Activated T-cell treated with anti-CD3 and anti-CD28 coated beads, Interleukin-2, amount 50 U/mL, for 72 hours (primary cell): ENCODE data around the gene RECQL. TPM values are rescaled to one million over a fixed set of nuclear protein-coding genes. Genes with fewer than 3 reads are reported as not detected.
A peak's percentile ranks its signal among the peaks of the same experiment; 100 is the strongest.
"Not testable (repeated sequence)": the region's sequence is repeated elsewhere in the genome, so short reads cannot be mapped to it uniquely, and the experiment has no call there.

Experiments used
- ATAC-seq, 2 donors: fragments of 150-1000 bp; cut with Tn5 transposase; replicated peaks in 1 of 2; 2 replicates each; pipeline ENCODE4 v1.10.0; 2021; ENCODE audit warnings: moderate library complexity in 2 of 2, mild to moderate bottlenecking in 1 of 2
- DNase-seq, 2 donors: peaks; one replicate each; pipeline ENCODE4 v3.0.0; 2021 to 2022; ENCODE audit warnings: mixed read lengths in 1 of 2
- H3K27ac Mint-ChIP-seq: one replicate; pipeline ENCODE4 v1.8.0; 2022; ENCODE audit warnings: mild to moderate bottlenecking, moderate library complexity, mixed read lengths
- H3K27me3 Mint-ChIP-seq: one replicate; pipeline ENCODE4 v1.8.0; 2022; ENCODE audit warnings: low read depth, mixed read lengths
- H3K36me3 Mint-ChIP-seq, 2 donors: one replicate each; pipeline ENCODE4 v1.8.0; 2022; ENCODE audit warnings: mixed read lengths in 2 of 2, mild to moderate bottlenecking in 1 of 2; ENCODE audit not compliant: insufficient read depth in 2 of 2
- H3K4me1 Mint-ChIP-seq: one replicate; pipeline ENCODE4 v1.8.0; 2022; ENCODE audit warnings: low read depth, mixed read lengths
- H3K4me3 Mint-ChIP-seq, 2 donors: one replicate each; pipeline ENCODE4 v1.8.0; 2022; ENCODE audit warnings: mild to moderate bottlenecking in 2 of 2, mixed read lengths in 2 of 2, moderate library complexity in 2 of 2
- H3K9me3 Mint-ChIP-seq, 2 donors: one replicate each; pipeline ENCODE4 v1.8.0; 2022; ENCODE audit warnings: mixed read lengths in 2 of 2
- total RNA-seq, 2 donors: library from RNA; stranded (reverse); gene quantifications; one replicate each; pipeline ENCODE4 v1.2.3, GENCODE V29; 2022

RECQL gene
- total RNA-seq, 2 donors from 2014 or later: 92.7 to 93.4 TPM

DNA sequence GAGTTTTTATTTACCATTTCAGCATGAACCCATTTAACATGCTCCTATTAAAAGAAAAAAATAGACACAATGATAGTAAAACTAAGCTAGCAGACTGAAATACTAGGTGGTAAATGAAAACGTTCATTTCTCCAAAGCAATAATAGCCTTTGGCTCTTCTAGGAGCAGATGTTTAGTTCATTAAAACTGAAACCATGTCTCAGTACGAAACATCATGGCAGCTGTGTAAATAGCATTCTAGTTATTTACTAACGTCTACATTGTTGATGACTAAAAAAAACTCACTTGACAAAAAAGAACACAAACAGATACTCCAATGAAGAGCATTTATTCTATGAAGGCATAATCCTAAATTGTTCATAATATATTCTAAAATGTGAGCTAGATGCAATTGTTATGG, 17.9 kb downstream of the RECQL start:
- Mint-ChIP-seq H3K36me3 (peaks cover 10 to 14% of the 10 kb centered on the region in 2 donors), H3K4me3 (no peak overlapping the region), H3K4me1 (no peaks in the 10 kb centered on the region), H3K27ac (no peak overlapping the region), H3K27me3 (no peaks in the 10 kb centered on the region), H3K9me3 (no peaks in the 10 kb centered on the region)
- ATAC-seq: no peak
- no peak for DNase-seq

DNA sequence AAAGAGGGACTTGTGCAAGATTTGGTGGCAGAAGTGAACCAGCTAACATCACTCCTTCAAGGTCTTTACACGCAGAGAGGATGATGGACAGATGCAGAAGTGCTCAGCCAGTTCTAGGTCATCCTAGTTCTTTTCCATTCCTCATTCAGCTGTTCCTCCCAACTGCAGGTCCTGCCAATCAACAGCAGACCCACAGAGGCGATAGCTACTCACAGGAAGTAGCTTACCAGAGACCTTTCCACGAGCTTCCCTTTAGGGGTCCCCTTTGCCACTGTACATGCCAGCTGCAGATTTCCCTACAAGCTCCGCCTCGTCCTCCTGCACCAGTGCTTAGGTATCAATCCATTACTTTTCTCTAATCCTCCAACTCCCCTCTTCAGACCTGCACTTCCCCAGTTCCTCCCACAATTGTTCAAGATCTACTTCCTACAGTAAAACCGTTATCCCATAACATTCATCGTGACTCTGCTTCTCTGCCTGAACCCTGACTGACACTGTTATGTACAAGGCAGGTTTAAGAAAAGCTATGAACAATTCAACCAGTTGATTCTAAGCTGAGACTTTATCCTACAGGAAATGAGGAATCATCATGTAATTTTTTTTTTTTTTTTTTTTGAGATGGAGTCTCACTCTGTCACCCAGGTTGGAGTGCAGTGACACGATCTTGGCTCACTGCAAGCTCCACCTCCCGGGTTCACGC, 22.5 kb downstream of the RECQL start:
- ATAC-seq (no peak), DNase-seq (no peak)
- Mint-ChIP-seq H3K36me3 (peaks cover 5 to 20% of the 10 kb centered on the region in 2 donors), H3K4me1 (peaks cover 21% of the 10 kb centered on the region), H3K4me3 (no peak overlapping the region), H3K9me3 (no peaks in the 10 kb centered on the region), H3K27ac (no peak overlapping the region), H3K27me3 (no peaks in the 10 kb centered on the region)

DNA sequence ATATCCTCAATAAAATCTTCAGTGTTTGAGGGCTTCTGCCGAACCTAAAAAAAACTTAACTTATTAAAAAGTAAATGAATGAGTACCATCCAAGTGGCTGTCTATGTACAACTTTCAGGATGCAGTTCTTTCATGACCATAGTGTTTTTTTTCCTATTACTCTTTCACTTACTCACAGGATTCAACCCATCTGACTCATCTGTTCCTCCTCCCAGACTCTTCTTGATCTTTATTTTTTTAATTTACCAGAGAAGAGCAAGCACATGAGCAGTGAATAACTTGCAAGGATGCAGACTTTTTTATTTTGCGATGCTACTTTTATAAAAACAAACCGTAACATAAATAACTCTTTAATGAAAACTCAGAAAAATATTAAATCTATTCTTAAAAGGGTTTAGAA, 24.5 kb downstream of the RECQL start:
- Mint-ChIP-seq H3K9me3 (no peaks in the 10 kb centered on the region), H3K4me1 (peaks cover 21% of the 10 kb centered on the region), H3K27me3 (no peaks in the 10 kb centered on the region), H3K4me3 (peak overlapping the region in 1 of 2 donors; percentile 23), H3K27ac (peak overlapping the region; percentile 89), H3K36me3 (peaks cover 7 to 33% of the 10 kb centered on the region in 2 donors)
- DNase-seq (no peak), ATAC-seq (peak; percentile 75 to 76)

DNA sequence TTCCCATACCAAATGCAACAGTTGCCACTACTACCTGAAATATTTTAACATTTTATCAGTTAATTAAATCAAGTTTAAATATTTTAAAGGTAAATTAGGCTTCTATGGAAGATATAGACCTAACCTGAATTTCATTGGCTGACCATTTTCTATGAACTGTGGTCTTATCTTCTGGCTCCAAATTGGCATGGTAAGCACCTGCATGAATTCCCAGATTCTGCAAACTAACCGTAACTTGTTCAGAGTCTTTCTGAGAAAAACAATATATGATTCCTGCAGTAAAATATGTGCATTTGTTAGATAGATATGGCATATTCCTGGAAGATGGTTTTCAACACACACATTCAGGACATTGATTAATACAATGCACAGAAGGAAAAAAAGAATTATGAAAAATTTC, 25.9 kb downstream of the RECQL start:
- ATAC-seq: no peak
- H3K4me1 Mint-ChIP-seq: peaks cover 21% of the 10 kb centered on the region

DNA sequence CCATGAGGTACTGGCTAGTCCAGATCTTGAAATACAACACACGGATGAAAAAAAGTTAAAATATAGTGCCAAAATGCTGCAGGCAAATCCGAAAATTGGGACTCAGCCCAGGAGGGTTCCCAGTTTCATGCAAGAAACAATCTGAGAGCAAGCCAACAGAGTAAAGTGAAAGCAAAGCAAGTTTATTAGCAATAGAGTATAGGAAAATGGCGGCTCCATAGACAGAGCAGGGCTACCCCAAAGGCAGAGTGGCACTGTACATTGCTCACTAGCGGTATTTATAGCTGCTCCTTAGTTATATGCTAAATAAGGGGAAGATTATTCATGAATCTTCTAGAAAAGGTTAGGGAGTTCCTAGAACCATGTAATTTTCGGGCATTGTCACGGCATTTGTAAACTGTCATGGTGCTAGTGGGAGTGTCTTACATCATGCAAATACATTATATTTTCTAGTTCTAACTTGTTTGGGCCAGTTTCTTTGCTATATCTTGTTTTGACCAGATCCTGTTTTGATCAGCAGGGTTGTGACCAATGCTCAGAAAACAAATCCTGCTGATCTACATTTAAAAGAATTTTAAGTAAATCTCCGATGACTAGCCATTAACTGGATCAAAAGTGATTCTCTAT, 29.1 kb downstream of the RECQL start:
- no peak for DNase-seq
- Mint-ChIP-seq H3K9me3 (no peaks in the 10 kb centered on the region), H3K36me3 (peaks cover 7 to 45% of the 10 kb centered on the region in 2 donors), H3K27me3 (no peaks in the 10 kb centered on the region), H3K27ac (peak overlapping the region; percentile 51), H3K4me1 (peaks cover 24% of the 10 kb centered on the region), H3K4me3 (no peak overlapping the region)
- ATAC-seq: no peak

More for the DNA sequence above, 25.9 kb downstream of the RECQL start:
- no peak for DNase-seq
- no peak overlapping the region for H3K27ac Mint-ChIP-seq
- no peaks in the 10 kb centered on the region for H3K27me3 Mint-ChIP-seq
- H3K4me3 Mint-ChIP-seq: no peak overlapping the region
- no peaks in the 10 kb centered on the region for H3K9me3 Mint-ChIP-seq
- peaks cover 7 to 33% of the 10 kb centered on the region in 2 donors for H3K36me3 Mint-ChIP-seq

DNA sequence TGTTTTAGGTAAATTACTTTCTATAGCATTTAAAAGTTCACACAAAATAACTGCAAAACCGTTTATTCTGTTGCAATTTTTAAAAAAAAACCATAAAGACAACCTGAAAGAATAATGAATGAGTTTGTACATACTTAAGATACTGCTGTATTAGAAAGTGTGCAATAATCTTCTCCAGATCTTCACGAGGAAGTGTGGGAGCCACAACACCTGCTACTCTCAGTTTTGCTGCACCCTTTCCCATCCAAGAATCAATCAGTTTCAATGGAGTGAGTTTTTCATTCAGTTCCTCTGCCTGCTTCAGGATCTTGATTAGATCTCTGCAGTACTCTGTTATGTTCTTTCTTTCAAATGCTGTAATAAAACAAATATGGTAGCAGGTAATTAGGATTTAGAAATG, 30.1 kb downstream of the RECQL start:
- ATAC-seq (no peak), DNase-seq (no peak)
- Mint-ChIP-seq H3K4me1 (peaks cover 17% of the 10 kb centered on the region), H3K27ac (peak overlapping the region; percentile 48), H3K27me3 (no peaks in the 10 kb centered on the region), H3K36me3 (peaks cover 10 to 36% of the 10 kb centered on the region in 2 donors), H3K9me3 (no peaks in the 10 kb centered on the region), H3K4me3 (no peak overlapping the region)

DNA sequence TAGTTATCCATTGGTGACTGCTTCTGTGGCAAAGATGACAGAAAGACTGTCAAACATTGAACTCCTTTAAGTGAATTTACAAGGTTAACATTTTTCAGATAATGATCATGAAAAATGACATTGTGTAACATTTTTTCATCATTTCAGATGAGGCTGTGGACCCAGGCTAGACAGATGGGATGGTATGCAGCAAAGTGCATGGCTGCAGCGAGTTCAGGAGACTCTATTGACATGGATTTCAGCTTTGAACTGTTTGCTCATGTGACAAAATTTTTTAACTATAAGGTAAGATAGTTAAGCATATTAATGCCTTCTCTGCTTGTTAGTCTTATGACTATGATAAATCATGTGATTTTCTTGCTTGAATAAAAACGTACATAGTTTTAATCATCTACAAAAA, 34.1 kb downstream of the RECQL start:
- not testable (repeated sequence) for ATAC-seq, H3K4me3 Mint-ChIP-seq, H3K27ac Mint-ChIP-seq, DNase-seq, H3K27me3 Mint-ChIP-seq, H3K9me3 Mint-ChIP-seq
- H3K36me3 Mint-ChIP-seq: peaks cover 12 to 34% of the 10 kb centered on the region in 2 donors
- H3K4me1 Mint-ChIP-seq: peaks cover 16% of the 10 kb centered on the region

DNA sequence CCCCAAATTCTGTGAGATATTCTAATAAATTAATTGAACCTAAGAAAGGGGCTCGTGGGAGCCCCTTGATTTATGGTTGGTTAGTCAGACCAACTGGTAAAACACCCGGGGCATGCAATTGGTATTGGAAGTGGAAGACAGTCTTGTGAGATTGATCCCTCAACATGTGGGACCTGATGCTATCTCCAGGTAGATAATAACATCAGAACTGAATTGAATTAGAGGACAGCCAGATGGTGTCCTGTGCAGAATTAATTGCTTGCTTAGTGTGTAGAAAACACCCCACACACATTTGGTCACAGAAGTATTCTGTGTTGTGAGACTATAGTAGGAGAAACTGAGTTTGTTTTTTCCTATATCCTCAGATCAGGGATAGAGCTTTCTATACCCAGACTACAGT, 42.0 kb downstream of the RECQL start:
- Mint-ChIP-seq H3K27ac (no peak overlapping the region), H3K27me3 (no peaks in the 10 kb centered on the region), H3K4me1 (peaks cover 43% of the 10 kb centered on the region), H3K4me3 (no peak overlapping the region), H3K36me3 (peaks cover 18 to 48% of the 10 kb centered on the region in 2 donors), H3K9me3 (no peaks in the 10 kb centered on the region)
- ATAC-seq (no peak), DNase-seq (no peak)

DNA sequence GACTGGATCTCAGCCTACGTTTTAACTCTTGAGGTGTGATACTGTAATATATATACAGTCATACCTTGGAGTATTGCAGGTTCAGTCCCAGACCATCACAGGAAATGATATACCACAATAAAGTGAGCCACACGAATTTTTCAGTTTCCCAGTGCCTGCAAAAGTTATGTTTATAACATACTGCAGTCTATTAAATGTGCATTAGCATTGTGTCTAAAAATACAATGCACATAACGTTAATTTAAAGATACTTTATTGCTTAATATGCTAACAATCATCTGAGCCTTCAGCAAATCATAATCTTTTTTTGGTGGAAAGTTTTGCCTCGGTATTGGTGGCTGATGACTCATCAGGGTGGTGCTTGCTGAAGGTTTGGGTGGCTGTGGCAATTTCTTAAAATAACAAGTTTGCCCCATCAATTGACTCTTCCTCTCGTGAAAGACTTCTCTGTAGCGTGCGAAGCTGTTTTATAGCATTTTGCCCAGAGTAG, 45.1 kb downstream of the RECQL start:
- peak overlapping the region; percentile 49 to 86 for H3K4me3 Mint-ChIP-seq
- H3K9me3 Mint-ChIP-seq: no peaks in the 10 kb centered on the region
- peak; percentile 59 to 65 for DNase-seq
- H3K27me3 Mint-ChIP-seq: no peaks in the 10 kb centered on the region
- H3K4me1 Mint-ChIP-seq: peaks cover 54% of the 10 kb centered on the region
- ATAC-seq: peak; percentile 90 to 93
- H3K36me3 Mint-ChIP-seq: peaks cover 19 to 40% of the 10 kb centered on the region in 2 donors
- H3K27ac Mint-ChIP-seq: peak overlapping the region; percentile 94

DNA sequence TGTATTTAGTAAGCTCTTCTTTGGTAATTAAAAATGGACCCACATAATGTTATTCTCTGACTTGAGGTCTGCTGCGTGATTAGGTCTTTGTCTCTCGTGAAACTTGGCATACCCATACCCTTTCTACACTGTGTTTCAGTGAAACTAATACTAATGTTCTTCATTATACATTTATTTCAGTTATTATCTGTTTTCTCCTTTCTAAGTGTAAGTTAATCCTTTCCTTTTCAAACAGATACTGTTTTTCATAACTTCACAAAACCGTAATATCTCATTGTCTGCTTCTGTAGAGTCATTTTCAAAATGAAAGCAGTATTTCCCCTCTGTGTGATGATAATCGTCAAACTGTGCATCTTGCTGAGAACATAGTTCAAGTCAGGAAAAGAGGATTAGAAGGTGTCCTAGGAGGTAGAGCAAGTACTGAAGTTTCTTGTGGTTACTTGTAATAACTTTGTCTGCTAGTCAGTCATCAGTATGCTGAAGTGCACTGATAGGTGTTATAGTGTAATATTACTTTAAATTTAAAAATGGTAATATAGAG, 48.1 kb downstream of the RECQL start:
- Mint-ChIP-seq H3K27ac (peak overlapping the region; percentile 94), H3K27me3 (no peaks in the 10 kb centered on the region), H3K4me1 (peaks cover 54% of the 10 kb centered on the region), H3K4me3 (peak overlapping the region; percentile 1 to 67), H3K36me3 (peaks cover 15 to 43% of the 10 kb centered on the region in 2 donors), H3K9me3 (no peaks in the 10 kb centered on the region)
- peak; percentile 32 to 50 for ATAC-seq
- no peak for DNase-seq

DNA sequence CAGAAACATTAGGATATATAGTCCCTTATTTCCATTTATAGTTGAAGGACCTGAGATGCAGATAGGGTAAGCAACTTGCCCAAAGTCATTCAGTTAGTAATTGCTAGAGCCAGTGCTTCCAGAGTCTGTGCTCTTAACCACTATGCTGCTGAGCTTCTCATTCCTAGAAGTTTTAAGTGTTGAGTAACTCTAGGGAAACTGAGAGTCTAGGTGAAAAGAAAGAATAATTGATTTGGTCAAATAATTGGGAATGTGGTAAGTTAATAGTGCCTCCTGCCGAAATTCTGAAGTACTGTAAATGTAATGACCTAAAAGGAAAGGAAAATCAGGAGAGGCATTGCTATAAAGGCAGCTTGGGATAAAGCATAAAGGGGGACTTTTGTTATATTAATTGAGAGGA, 49.9 kb downstream of the RECQL start:
- H3K36me3 Mint-ChIP-seq: peaks cover 5 to 31% of the 10 kb centered on the region in 2 donors
- H3K27me3 Mint-ChIP-seq: no peaks in the 10 kb centered on the region
- H3K4me1 Mint-ChIP-seq: peaks cover 36% of the 10 kb centered on the region
- ATAC-seq: no peak
- H3K4me3 Mint-ChIP-seq: no peak overlapping the region
- H3K27ac Mint-ChIP-seq: peak overlapping the region; percentile 8
- no peak for DNase-seq
- no peaks in the 10 kb centered on the region for H3K9me3 Mint-ChIP-seq

DNA sequence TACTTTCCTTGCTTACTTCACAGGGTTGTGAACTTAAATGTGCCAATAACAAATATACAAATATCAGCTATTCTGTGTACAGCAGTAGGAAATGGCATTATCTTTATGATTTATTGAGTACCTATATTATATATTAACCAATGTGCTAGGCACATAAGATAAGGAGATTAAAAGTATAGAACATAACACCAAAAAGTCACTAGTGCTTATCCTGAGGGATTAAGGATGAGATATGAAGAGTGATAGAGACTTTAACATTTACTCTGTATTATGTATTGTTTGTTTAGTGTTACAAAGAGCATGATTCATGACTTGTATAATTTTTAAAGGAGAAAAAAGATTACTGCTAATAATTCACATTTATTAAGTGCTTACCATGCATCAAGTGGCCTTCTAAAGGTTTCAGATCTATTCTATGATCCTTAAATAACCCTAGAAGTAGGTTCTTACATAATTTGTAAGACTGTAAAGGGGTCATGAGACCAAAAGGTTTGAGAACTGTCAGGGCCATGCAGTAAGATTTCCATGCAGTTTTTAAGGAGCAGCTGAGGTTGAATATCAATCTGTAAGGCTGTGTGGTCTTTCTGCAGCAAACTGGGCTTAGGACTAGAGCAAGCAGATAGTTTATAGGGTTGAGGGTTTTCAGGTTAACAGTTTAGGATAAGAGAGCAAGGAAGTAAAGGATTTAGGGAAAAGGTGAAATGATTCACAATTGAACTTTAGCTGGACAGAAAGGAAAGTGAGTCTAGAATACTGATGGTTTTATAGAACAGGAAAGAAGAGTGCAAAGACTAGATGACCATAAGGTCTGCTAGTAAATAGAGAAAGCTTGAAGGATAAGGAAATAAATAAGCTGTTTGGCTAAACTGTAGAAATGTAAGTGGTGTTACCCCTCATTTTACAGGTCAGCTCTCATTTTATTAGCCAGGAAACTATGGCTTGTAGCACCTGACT, 57.0 kb downstream of the RECQL start:
- H3K27me3 Mint-ChIP-seq: no peaks in the 10 kb centered on the region
- peaks cover 13 to 35% of the 10 kb centered on the region in 2 donors for H3K36me3 Mint-ChIP-seq
- H3K9me3 Mint-ChIP-seq: no peaks in the 10 kb centered on the region
- DNase-seq (no peak), ATAC-seq (no peak)
- H3K4me3 Mint-ChIP-seq: no peak overlapping the region
- peak overlapping the region; percentile 79 for H3K27ac Mint-ChIP-seq
- H3K4me1 Mint-ChIP-seq: peaks cover 29% of the 10 kb centered on the region
